ENCODE measurements around the gene THPO. TPM values are rescaled to one million over a fixed set of nuclear protein-coding genes. Genes with fewer than 3 reads are reported as not detected.

Gene THPO
- polyA plus RNA-seq, 10 donors = 1.1 to 2.1 (median 1.6) TPM

- DNase-seq = no peak
Measured at GRCh38 chr3:184368116-184368515, 9.9 kb downstream of the THPO start.

GRCh38 chr3:184366619-184367289 is 11.3 kb downstream of the THPO start:
- no peak for DNase-seq

- peak; percentile 97 to 99 (median 98) for DNase-seq
Measured at GRCh38 chr3:184362668-184363546, 15.1 kb downstream of the THPO start.

- DNase-seq = peak in 1 of 3 donors; percentile 93
Measured at GRCh38 chr3:184361932-184362667, 15.9 kb downstream of the THPO start.

- DNase-seq = peak in 1 of 3 donors; percentile 70
Measured at GRCh38 chr3:184361532-184361931, 16.5 kb downstream of the THPO start, which contains the start of the genes CLCN2 and POLR2H. Gene CLCN2 (minus strand): TSS chr3:184361605. CDS start chr3:184361479, 126 bp downstream. Gene POLR2H (plus strand): TSS chr3:184361710. CDS start chr3:184363493, 1,783 bp downstream.

GRCh38 chr3:184360929-184361531 is 17.0 kb downstream of the THPO start:
- DNase-seq = no peak

- DNase-seq = no peak
Measured at GRCh38 chr3:184360070-184360928, 17.7 kb downstream of the THPO start.

- DNase-seq = no peak
Measured at GRCh38 chr3:184359610-184360009, 18.4 kb downstream of the THPO start.

GRCh38 chr3:184358921-184359350 is 19.1 kb downstream of the THPO start:
- DNase-seq = no peak

GRCh38 chr3:184358124-184358767 is 19.8 kb downstream of the THPO start:
- DNase-seq = no peak

- DNase-seq = no peak
Measured at GRCh38 chr3:184357248-184358123, 20.5 kb downstream of the THPO start.

GRCh38 chr3:184355261-184356040 is 22.6 kb downstream of the THPO start:
- no peak for DNase-seq

GRCh38 chr3:184354754-184355153 is 23.3 kb downstream of the THPO start:
- no peak for DNase-seq

GRCh38 chr3:184354121-184354728 is 23.8 kb downstream of the THPO start:
- peak in 1 of 3 donors; percentile 53 for DNase-seq

GRCh38 chr3:184353546-184353941 is 24.5 kb downstream of the THPO start:
- no peak for DNase-seq

- no peak for DNase-seq
Measured at GRCh38 chr3:184352897-184353545, 25.0 kb downstream of the THPO start.

- no peak for DNase-seq
Measured at GRCh38 chr3:184352149-184352785, 25.7 kb downstream of the THPO start.

Measured in muscle of back (tissue), 11 donors.